Stimulated activated CD8-positive, alpha-beta memory T cell treated with anti-CD3 and anti-CD28 coated beads, Interleukin-4, amount 100 ng/mL, for 48 hours (primary cell): ENCODE results near the gene TBC1D32.
A peak's percentile ranks its signal among the peaks of the same experiment; 100 is the strongest.
"Not testable (repeated sequence)": the region's sequence is repeated elsewhere in the genome, so short reads cannot be mapped to it uniquely, and the experiment has no call there.

Experiments used
- DNase-seq: peaks from one replicate; pipeline ENCODE4 v3.0.0-alpha.2; 2020

The TBC1D32 gene, protein sequence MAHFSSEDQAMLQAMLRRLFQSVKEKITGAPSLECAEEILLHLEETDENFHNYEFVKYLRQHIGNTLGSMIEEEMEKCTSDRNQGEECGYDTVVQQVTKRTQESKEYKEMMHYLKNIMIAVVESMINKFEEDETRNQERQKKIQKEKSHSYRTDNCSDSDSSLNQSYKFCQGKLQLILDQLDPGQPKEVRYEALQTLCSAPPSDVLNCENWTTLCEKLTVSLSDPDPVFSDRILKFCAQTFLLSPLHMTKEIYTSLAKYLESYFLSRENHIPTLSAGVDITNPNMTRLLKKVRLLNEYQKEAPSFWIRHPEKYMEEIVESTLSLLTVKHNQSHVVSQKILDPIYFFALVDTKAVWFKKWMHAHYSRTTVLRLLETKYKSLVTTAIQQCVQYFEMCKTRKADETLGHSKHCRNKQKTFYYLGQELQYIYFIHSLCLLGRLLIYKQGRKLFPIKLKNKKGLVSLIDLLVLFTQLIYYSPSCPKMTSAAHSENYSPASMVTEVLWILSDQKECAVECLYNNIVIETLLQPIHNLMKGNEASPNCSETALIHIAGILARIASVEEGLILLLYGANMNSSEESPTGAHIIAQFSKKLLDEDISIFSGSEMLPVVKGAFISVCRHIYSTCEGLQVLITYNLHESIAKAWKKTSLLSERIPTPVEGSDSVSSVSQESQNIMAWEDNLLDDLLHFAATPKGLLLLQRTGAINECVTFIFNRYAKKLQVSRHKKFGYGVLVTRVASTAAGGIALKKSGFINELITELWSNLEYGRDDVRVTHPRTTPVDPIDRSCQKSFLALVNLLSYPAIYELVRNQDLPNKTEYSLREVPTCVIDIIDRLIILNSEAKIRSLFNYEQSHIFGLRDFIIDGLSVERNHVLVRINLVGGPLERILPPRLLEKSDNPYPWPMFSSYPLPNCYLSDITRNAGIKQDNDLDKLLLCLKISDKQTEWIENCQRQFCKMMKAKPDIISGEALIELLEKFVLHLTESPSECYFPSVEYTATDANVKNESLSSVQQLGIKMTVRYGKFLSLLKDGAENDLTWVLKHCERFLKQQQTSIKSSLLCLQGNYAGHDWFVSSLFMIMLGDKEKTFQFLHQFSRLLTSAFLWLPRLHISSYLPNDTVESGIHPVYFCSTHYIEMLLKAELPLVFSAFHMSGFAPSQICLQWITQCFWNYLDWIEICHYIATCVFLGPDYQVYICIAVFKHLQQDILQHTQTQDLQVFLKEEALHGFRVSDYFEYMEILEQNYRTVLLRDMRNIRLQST

DNA sequence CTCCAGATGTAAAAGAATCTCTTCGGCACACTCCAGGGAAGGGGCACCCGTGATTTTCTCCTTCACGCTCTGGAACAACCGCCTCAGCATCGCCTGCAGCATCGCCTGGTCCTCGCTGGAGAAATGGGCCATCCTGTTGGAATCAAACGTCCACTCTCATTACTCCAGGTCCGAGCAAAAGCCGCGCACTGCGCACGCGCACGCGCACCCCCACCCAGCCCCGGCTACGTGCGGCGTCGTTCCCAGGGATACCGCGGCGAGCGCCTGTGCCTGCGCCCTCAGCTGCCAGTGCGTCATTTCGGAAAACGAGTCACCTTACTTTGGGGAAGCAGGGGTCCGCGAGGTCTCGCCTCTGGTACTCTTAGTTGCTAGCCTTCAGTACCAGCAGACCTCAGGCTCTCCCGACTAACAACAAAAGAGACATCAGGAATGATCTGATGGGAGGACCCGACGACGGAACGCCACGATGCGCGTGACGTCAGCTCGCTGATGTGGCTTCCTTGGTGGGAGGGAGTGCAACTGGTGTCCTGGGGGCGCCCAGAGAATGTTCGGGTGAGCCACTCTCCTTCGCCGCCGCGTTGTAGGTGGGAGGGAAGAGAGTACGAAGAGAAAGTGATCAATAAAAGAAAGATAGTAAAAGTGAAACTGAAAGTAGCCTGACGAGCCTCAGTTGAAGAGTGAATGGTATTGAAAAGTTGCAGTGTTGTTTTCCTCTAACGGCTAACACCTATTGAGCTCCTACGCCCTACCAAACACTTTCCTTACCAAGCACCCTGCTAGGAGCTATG lies at the start of gene TBC1D32:
Gene TBC1D32, minus strand, starts transcription at position 182 of the 788 bp plus-strand sequence. Its CDS starts 50 bp downstream, at position 132.
- DNase-seq, result peak; percentile 92

DNA sequence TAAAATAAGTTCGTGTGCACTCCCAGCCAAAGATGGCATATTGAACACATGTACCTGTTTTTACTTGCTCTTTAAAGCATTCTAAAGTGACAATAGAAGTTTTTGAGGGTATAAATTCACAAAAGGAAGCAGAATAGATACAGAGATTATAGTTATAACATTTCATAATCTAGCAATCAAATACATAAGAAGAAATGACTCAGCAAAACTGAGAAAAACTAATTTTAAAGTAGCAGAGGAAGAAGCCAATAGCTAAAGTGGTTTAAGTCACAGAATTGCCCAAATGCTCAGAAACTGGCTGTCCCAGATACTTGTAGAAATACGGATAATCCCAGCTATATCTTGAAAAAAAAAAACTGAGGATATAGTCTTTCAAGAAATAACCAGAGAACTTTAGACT lies 49.2 kb upstream of the TBC1D32 start:
- no peak for DNase-seq

GRCh38 chr6:121382467-121383121 lies 48.3 kb upstream of the TBC1D32 start:
- no peak for DNase-seq

DNA sequence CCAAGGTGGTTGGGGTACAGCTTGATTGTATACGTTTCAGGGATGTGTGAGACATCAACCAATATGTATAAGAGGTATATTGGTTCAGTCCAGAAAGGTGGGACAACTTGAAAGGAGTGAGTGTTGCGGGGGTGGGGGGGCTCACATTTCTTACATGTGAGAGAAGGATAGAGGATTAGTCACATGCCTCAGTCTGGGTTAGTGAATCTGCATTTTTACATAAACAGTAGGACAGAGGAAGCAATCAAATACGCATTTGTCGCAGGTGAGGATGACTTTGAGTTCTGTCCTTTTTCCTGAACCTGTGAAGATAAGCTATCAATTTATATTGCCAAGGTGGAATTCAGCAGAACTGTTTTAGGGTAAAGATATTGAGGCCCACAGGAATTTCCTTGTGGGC lies 42.1 kb upstream of the TBC1D32 start:
- DNase-seq, result no peak

- DNase-seq, result not testable (repeated sequence)
Observed at GRCh38 chr6:121374219-121374618, 39.9 kb upstream of the TBC1D32 start.

GRCh38 chr6:121365536-121366521 lies 31.5 kb upstream of the TBC1D32 start:
- DNase-seq, result no peak

DNA sequence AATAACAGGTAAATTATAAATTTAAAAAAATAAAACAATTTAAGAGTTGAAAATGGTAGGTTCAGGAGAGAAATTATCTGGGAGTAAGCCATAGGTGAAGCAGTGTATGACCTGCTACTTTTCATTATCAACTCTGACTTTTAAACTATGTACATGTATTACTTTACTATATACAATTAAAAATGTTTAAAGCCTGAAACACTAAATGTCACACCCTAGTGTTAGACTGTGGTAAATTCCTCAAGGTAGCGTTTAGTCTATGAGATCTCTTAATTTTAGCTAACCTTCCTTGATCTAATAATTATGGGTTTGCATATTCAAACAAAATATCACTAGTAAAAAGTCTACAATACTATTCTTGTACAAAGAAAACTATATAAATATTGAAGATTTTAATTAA lies 22.3 kb upstream of the TBC1D32 start:
- no peak for DNase-seq

DNA sequence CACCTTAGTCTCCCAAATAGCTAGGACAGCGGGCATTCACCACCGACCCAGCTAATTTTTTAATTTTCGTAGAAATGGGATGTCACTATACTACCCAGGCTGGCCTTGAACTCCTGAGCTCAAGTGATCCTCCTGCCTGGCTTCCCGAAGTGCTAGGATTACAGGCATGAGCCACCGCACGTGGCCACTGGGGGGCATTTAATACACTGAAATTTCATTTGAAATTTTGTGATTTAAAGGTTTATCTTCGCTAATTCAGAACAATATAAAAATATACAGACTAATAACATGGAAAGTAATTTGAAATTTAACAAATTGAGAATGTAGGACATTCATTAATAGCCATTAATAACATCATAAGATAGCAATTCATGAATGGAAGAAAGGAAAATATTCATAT lies 20.5 kb upstream of the TBC1D32 start:
- DNase-seq, result no peak

- DNase-seq, result no peak
Observed at GRCh38 chr6:121352941-121353340, 18.7 kb upstream of the TBC1D32 start.

- no peak for DNase-seq
Observed at GRCh38 chr6:121351916-121352315, 17.6 kb upstream of the TBC1D32 start.

GRCh38 chr6:121349596-121349995 lies 15.3 kb upstream of the TBC1D32 start:
- no peak for DNase-seq

- no peak for DNase-seq
Observed at GRCh38 chr6:121347484-121347883, 13.2 kb upstream of the TBC1D32 start.

DNA sequence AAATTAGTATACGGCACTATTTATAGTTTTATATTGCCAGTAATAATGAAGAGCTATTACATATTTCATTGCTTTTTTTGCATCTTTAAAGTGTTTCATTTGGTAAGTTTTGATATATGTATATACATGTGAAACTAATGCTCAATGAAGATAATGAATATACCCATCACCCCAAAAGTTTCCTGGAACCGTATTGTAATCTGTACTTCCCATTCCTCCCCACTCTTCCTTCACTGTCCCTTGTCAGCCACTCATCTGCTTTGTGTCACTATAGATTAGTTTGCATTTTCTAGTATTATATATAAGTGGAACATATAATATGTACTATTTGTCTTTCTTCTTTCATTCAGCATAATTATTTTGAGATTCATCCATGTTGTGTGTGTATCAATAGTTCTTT lies 10.3 kb upstream of the TBC1D32 start:
- no peak for DNase-seq

DNA sequence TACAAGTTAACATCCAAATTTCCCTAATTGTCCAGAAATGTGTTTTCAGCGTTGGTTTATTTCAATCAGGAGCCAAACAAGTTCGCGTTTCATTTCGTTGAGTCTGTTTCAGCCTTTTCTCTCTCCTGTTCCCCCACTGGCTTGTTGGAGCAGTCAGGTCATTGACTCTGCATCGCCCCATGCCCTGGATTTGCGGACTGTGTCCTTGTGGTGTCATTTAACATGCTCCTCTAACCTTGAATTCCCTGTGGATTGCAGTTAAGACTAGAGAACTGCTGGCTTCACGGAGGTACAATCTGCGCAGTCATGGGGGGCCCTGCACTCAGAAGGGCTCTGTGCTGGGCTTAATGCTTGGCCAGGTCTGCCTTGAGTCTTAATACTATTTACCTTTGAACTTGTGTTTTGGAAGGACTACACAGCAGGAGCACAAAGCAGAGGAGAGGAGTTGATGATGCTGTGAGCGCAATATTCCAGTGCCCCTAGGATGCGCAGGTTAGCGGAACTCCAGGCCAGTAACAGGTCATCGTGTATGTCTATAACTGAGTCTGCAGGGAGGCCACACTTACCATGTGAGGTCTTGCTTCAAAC lies 5.5 kb upstream of the TBC1D32 start:
- DNase-seq, result no peak

- no peak for DNase-seq
Observed at GRCh38 chr6:121338956-121339355, 4.7 kb upstream of the TBC1D32 start.

DNA sequence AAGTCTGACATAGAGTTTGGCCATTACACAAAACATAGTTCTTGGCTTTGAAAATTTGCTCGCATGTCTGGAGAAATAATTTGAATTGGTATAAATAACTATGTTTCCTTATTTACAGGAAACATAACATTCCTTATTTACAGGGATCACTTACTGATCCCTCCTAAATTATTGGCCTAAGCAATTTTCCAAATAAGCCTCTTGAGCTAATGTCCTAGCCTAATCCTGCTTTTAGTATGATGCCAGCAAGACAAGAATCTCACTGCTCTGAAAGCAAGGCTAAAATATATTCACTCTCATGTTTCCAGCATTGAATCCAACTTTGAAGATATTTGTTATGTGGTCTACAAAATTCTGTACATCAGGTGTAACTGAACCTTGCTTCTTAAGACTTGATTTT lies 4.1 kb upstream of the TBC1D32 start:
- no peak for DNase-seq

DNA sequence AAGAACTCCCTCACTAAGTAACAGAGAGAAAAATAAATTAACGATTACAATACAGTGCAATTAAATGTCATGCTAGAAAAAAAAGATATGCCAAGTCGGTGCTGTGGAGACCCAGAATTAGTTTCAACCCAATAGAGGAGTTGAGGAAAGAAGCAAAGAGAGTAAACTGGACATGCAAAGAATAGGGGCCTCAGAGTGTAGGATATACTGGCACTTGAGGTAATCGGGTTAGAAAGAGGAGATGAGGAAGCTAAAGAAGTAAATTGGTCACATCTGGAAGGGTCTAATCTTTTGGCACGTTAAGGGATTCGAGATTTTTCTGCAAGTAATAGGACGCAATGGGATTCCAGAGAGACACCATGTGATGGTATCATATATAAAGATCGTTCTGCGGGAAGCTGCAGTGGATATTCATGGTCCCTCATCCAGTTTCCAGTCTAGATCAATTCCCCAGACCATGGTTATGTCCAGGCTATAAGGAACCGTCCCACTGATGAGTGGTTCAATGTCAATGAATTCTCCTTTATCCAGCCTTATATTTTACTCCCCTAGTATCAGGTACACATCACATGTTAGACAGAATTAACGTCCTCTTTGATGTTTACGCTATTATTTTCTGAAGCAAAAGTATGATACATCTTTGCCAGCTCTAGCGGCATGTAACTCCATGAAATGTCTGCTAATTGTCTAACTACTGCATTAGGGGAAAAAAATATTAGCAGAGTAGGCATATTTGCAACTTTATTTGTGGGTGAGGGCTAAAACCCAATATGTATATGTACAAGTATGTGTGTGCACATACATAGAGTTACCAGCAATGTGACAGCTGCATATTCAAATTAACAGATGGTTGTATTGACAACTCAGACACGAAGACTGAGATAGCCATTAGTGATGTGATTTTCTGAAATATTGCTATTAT lies 1.1 kb upstream of the TBC1D32 start:
- no peak for DNase-seq

DNA sequence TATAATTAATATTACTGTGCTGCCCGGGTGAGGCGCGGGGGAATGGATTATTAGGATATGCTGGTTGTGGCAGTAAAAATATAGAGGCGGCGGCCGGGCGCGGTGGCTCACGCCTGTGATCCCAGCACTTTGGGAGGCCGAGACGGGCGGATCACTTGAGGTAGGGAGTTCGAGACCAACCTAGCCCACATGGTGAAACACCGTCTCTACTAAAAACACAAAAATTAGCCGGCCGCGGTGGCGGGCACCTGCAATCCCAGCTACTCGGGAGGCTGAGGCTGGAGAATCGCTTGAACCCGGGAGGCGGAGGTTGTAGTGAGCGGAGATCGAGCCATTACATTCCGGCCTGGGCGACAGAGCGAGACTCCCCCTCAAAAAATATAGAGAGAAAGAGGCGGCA lies 586 bp downstream of the TBC1D32 start:
- DNase-seq, result not testable (repeated sequence)

GRCh38 chr6:121333196-121333595 lies 1.1 kb downstream of the TBC1D32 start:
- no peak for DNase-seq
